Measurements from ENCODE around the gene PANX1.

- TF ChIP-seq CTCF (IDR thresholded peaks at IDR 0.05; ENCODE audit: low read depth, low read length, poor library complexity, severe bottlenecking) (no peak), EZH2phosphoT487 (IDR thresholded peaks at IDR 0.05; ENCODE audit: borderline replicate concordance, low read length) (no peak)
Measured at GRCh38 chr11:94140154-94140655, 11.6 kb downstream of the PANX1 start.

All from DOHH2 (cell line).